ENCODE data around the gene ZNF548. TPM values are rescaled to one million over a fixed set of nuclear protein-coding genes. Genes with fewer than 3 reads are reported as not detected.

Gene ZNF548
- total RNA-seq, 2 experiments from 2014 or later, result 27.4 to 28.0 TPM

GRCh38 chr19:57441979-57442752, 52.5 kb downstream of the ZNF548 start:
- Mint-ChIP-seq H3K9me3 (ENCODE audit: insufficient read depth) (peaks cover 47% of the 10 kb centered on the region), H3K27ac (no peak overlapping the region), H3K36me3 (ENCODE audit: low read depth) (peaks cover 85% of the 10 kb centered on the region), H3K4me1 (ENCODE audit: low read depth) (no peaks in the 10 kb centered on the region), H3K4me3 (no peak overlapping the region), H3K27me3 (ENCODE audit: low read depth) (no peaks in the 10 kb centered on the region)
- ATAC-seq (no peak), DNase-seq (no peak)
- ChIA-PET POLR2A (no interaction called here), CTCF (no interaction called here)

DNA sequence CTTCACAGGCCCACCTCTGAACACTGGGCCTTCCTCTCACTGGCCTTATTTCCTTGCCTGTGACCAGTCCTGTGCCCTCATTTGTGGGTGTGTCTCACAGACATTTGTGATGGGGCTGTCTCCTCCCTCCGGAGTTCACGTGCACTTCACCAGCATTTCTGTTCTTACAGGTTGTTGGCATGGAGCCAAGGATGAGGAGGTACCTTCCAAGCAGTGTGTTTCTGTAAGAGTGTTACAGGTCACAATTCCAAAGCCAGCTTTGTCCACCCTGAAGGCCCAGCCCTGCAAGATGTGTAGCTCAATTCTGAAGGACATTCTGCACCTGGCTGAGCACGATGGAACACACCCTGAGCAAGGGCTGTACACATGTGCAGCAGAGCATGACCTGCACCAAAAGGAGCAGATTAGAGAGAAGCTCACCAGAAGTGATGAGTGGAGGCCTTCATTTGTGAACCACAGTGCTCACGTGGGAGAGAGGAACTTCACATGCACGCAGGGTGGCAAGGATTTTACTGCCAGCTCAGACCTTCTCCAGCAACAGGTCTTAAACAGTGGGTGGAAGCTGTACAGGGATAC, 53.6 kb downstream of the ZNF548 start:
- H3K4me3 Mint-ChIP-seq, result no peak overlapping the region
- no peak for DNase-seq

GRCh38 chr19:57452307-57452706, 62.7 kb downstream of the ZNF548 start:
- DNase-seq, result no peak
- peaks cover 22% of the 10 kb centered on the region for H3K36me3 Mint-ChIP-seq (ENCODE audit: low read depth)
- H3K27ac Mint-ChIP-seq, result no peak overlapping the region
- POLR2A ChIA-PET, result no interaction called here
- no peaks in the 10 kb centered on the region for H3K27me3 Mint-ChIP-seq (ENCODE audit: low read depth)
- CTCF ChIA-PET, result no interaction called here
- H3K4me3 Mint-ChIP-seq, result no peak overlapping the region
- no peaks in the 10 kb centered on the region for H3K4me1 Mint-ChIP-seq (ENCODE audit: low read depth)
- ATAC-seq, result no peak
- peaks cover 42% of the 10 kb centered on the region for H3K9me3 Mint-ChIP-seq (ENCODE audit: insufficient read depth)

More for the DNA sequence above, 53.6 kb downstream of the ZNF548 start:
- Mint-ChIP-seq H3K4me1 (ENCODE audit: low read depth) (no peaks in the 10 kb centered on the region), H3K27ac (no peak overlapping the region), H3K9me3 (ENCODE audit: insufficient read depth) (peaks cover 47% of the 10 kb centered on the region), H3K27me3 (ENCODE audit: low read depth) (no peaks in the 10 kb centered on the region), H3K36me3 (ENCODE audit: low read depth) (peaks cover 78% of the 10 kb centered on the region)
- ATAC-seq, result no peak
- ChIA-PET CTCF (interaction anchor here (0.6 kb wide), 1 partner anchor 116 kb away, joined by 3 read pairs; no protein-coding TSS in a partner anchor), POLR2A (no interaction called here)

Other genes with a start within 250 kb of the ZNF548 start
- gene ZIM3, start 244.7 kb upstream of the ZNF548 start, total RNA-seq, result not detected
- not detected for gene DUXA, start 222.4 kb upstream of the ZNF548 start, total RNA-seq
- gene ZNF264, start 198.4 kb upstream of the ZNF548 start, total RNA-seq, result 10 to 100 TPM; 34.1 to 35.1 TPM
- 1 to 10 TPM in 1 of 2 experiments, under 1 TPM in 1; 0.94 to 1.3 TPM for gene AURKC, start 158.8 kb upstream of the ZNF548 start, total RNA-seq
- 1 to 10 TPM; 9.8 to 9.9 TPM for gene ZNF805, start 149.2 kb upstream of the ZNF548 start, total RNA-seq
- 10 to 100 TPM; 43.9 to 46.6 TPM for gene ZNF460, start 109.4 kb upstream of the ZNF548 start, total RNA-seq
- 1 to 10 TPM; 7.0 to 7.5 TPM for gene ZNF543, start 69.4 kb upstream of the ZNF548 start, total RNA-seq
- gene ZNF304, start 38.6 kb upstream of the ZNF548 start, total RNA-seq, result 1 to 10 TPM; 8.5 to 9.1 TPM
- 1 to 10 TPM; 8.5 to 8.6 TPM for gene TRAPPC2B, start 26.3 kb upstream of the ZNF548 start, total RNA-seq
- gene ZNF547, start 26.3 kb upstream of the ZNF548 start, total RNA-seq, result 1 to 10 TPM; 4.2 to 4.4 TPM
- gene ZNF17, start 21.3 kb downstream of the ZNF548 start, total RNA-seq, result 10 to 100 TPM; 11.6 to 12.2 TPM
- 10 to 100 TPM; 13.7 to 19.6 TPM for gene ZNF749, start 45.5 kb downstream of the ZNF548 start, total RNA-seq
- gene VN1R1, start 67.3 kb downstream of the ZNF548 start, total RNA-seq, result under 1 TPM; 0.16 TPM
- 1 to 10 TPM; 7.6 to 9.1 TPM for gene ZNF772, start 87.7 kb downstream of the ZNF548 start, total RNA-seq
- gene ZNF419, start 97.9 kb downstream of the ZNF548 start, total RNA-seq, result 10 to 100 TPM; 10.0 to 10.9 TPM
- 1 to 10 TPM; 8.3 to 8.4 TPM for gene ZNF773, start 110.1 kb downstream of the ZNF548 start, total RNA-seq
- 1 to 10 TPM; 7.5 to 7.8 TPM for gene ZNF549, start 137.5 kb downstream of the ZNF548 start, total RNA-seq
- 10 to 100 TPM; 12.6 to 13.7 TPM for gene ZNF550, start 170.0 kb downstream of the ZNF548 start, total RNA-seq
- gene ZNF416, start 189.1 kb downstream of the ZNF548 start, total RNA-seq, result 1 to 10 TPM; 5.4 to 5.5 TPM
- 10 to 100 TPM; 12.1 to 12.4 TPM for gene ZIK1, start 194.3 kb downstream of the ZNF548 start, total RNA-seq
- gene ZNF530, start 210.0 kb downstream of the ZNF548 start, total RNA-seq, result 10 to 100 TPM; 10.7 to 10.8 TPM
- gene ZNF134, start 224.4 kb downstream of the ZNF548 start, total RNA-seq, result 10 to 100 TPM; 17.1 to 17.8 TPM
- 10 to 100 TPM; 13.6 to 14.3 TPM for gene ZNF211, start 243.3 kb downstream of the ZNF548 start, total RNA-seq

Data from activated CD8-positive, alpha-beta T cell treated with anti-CD3 and anti-CD28 coated beads, Interleukin-2, amount 10 ng/mL, durations not matched to agents 7 days and 5 days (primary cell).